GM18858 (cell line): ENCODE results near the gene ATG9B.
A peak's percentile ranks its signal among the peaks of the same experiment; 100 is the strongest.
"Not testable (repeated sequence)": the region's sequence is repeated elsewhere in the genome, so short reads cannot be mapped to it uniquely, and the experiment has no call there.

Experiments
- ATAC-seq: cut with Tn5 transposase; IDR thresholded peaks from one replicate; pipeline ENCODE4 v1.9.1; 2021; ENCODE audit not compliant: unreplicated experiment

ATG9B gene

GRCh38 chr7:151039850-151040548 lies 15.7 kb upstream of the ATG9B start:
- ATAC-seq = no peak

GRCh38 chr7:151038951-151039849 lies 14.9 kb upstream of the ATG9B start:
- ATAC-seq = no peak

DNA sequence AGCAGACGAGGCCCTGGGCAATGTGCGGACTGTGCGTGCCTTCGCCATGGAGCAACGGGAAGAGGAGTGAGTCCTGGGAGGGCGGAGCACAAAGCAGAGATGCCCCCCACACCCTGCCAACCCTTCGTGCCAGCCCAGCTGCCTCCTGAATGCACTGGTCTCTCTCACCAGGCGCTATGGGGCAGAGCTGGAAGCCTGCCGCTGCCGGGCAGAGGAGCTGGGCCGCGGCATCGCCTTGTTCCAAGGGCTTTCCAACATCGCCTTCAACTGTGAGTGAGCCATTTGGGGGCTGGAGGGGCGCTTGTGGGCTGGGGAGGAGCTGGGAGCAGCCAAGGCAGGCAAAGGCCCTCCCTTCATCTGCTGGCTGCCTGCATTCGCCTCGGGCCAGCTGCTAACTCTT lies 11.6 kb upstream of the ATG9B start:
- ATAC-seq = no peak

DNA sequence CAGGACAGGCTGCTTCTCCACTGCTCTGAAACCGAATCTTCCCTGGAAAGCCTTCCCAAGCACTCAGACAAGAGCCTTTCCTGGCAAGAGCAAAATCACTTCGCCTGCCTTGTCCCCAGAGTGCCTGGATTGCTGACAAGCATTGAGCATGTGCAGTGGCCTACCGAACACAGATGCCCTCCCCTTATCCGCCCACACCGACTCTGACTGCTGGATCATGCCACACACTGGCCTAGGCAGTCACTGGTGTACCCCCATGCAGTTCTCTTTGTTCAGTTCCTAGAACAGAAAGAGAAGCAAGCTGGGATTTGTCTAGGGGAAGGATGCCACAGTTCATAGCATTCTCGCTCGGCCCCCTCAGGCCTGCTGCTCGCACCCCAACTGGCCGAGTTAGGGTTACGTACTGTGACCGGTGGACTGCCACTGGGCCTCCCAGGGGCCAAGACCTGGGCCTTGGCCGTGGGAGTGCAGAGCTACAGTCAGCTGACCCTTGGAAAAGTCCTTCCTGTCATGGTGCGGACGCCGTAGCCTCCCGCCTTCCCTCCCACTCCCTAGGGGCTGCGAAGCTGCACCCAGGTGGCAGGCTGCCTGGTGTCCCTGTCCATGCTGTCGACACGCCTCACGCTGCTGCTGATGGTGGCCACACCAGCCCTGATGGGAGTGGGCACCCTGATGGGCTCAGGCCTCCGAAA lies 10.9 kb upstream of the ATG9B start:
- no peak for ATAC-seq

GRCh38 chr7:151034312-151035025 lies 10.2 kb upstream of the ATG9B start:
- no peak for ATAC-seq

DNA sequence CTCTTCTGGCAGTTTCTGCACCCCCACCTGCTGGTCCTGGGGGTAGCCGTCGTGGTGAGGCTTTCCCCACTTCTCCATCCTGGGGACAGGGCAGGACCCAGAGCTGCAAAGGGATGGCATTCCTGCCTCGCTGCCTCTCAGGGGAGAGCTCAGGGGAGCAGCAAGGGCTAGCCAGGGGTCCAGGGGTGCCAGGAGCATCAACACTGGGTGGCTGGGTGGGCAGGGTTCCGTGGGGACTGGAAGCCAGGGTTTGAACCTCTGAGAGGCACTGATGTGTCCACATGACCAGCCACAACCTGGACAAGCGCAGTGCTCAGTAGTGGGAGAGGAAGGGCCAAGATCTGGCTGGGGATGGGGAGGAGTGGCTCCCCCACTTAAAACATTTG lies 9.6 kb upstream of the ATG9B start:
- ATAC-seq = no peak

DNA sequence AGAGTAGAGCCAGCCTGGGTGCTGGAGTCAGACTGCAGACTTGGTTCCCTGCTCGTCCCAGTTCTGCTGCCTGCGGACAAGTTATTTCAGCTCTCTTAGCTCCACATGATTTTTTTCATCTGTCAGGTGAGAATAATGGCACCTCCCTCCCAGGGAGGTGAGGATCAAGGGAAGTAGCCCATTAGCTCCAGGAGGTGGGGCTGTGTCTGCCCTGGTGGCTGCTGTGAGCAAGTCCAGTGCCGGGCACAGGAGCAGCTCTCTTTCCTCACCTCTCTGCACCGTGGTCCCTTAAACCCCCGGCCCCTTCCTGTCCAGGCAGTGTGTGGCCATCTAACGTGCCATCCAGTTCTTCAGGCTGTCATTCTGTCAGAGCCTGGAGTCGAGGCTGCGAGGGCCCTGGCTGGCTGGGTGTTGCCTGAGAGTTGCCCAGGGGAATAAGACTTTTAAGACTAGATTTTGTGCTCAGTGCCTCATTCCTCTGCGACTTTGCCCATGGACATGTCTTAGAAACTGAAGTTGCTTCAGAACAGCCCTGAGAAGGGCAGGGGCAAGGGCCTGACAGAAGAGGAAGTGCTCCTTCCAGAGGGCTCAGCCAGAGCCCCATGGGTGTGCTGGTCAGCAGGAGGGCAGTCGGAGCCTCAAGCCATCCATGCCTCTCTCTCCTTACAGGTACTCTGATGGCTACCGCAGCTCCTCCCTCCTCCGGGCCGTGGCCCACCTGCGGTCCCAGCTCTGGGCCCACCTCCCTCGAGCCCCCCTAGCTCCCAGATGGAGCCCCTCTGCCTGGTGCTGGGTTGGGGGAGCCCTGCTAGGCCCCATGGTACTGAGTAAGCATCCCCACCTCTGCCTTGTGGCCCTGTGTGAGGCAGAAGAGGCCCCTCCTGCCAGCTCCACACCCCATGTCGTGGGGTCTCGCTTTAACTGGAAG lies 8.9 kb upstream of the ATG9B start:
- ATAC-seq = no peak

DNA sequence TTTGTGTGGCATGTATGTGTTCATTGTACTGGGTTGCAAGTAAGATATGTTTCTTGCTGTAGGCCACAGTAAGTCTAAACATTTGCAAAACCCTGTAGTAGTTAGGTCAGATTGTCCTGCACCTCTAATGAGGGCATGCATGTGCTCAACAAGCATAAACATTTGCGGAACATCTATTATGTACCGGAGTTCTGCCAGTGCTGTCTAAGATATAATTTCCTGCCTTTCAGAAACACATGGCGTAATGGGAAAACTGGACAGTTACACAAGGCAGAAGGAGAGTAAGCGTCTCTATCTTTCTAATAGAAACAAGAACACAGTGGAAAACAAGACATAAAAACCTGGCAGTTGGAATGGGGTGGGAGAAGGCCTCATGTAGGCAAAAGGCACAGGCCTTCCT lies 6.7 kb upstream of the ATG9B start:
- ATAC-seq = no peak

DNA sequence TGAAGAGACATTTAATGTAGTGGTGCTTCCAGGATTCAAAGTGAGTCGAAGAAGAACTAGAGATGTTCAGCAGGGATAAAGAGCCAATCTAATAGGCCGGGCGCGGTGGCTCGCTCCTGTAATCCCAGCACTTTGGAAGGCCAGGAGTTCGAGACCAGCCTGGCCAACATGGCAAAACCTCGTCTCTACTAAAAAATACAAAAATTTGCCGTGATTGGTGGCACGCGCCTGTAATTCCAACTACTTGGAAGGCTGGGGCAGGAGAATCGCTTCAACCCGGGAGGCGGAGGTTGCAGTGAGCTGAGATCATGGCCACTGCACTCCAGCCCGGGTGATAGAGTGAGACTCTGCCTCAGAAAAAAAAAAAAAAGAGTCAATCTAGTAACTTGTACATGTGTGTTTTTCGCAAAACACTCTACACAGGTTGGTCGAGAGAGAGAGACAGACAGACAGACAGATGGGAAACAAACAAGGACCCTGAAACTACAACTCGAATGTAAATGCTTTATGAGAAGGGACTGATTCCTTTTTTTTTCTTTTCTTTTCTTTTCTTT lies 4.7 kb upstream of the ATG9B start:
- ATAC-seq = no peak

- ATAC-seq = peak; percentile 96
Observed at GRCh38 chr7:151028131-151028947, 4.0 kb upstream of the ATG9B start, which contains the start of gene ABCB8. Gene ABCB8 (plus strand): TSS chr7:151028450. CDS start chr7:151028516, 66 bp downstream.

GRCh38 chr7:151027728-151028130 lies 3.4 kb upstream of the ATG9B start:
- ATAC-seq = not testable (repeated sequence)

- not testable (repeated sequence) for ATAC-seq
Observed at GRCh38 chr7:151026771-151027727, 2.8 kb upstream of the ATG9B start.

- no peak for ATAC-seq
Observed at GRCh38 chr7:151025924-151026671, 1.8 kb upstream of the ATG9B start.

DNA sequence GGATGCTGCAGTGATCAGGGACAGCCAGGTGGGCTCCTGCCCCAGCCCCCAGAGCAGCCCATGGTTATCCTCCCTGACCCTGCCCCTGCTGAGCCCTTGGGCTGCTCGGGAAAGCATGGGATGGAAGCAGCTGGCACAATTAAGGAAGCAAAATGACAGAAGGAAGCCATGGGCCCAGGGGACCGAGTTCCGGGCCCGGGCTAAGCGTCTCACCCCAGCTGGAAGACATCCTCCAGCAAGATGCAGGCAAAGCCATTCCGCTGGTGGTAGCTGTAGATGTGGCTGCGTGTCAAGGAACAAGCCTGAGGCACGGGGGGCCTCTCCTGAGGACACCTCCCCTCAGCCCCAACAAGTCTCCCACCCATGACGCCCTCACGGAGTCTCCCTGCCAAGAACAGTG lies 1.1 kb downstream of the ATG9B start:
- ATAC-seq = no peak

DNA sequence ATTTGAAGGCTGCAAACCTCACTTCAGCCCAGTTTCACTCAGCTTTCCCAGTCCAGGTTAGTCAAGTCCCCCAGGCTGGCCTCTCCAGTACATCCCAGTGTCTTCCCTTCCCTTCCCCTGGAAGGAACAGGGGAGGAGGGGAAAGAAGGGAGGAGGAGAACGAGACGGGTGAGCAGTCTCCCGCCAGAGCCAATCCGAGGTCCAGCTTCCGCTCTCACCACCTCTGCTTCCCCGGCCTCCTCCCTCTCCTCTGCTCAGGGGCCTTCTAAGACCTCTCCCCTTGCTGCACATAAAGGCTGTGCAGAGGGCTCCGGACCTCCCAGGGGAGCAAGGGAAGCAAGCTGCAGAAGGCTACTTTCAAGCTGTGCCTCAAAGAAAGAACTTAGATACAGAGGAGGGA lies 4.1 kb downstream of the ATG9B start:
- no peak for ATAC-seq

DNA sequence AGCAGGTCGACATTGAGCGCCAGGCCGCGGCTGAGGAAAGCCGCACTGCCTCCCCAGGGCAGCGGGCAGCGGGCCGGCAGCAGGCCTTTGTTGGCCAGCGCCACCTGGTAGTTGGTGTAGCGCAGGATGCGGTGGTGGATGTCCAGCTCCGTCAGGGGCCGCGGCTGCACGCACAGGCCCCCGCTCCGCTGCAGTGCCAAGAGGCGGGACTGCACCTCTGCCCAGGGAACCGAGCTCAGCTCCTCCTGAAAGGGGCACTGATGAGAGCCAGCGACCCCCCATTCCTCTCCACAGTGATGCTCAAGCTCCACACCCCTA lies 5.2 kb downstream of the ATG9B start:
- ATAC-seq = no peak
